Activated naive CD4-positive, alpha-beta T cell treated with Interleukin-2 at 50 U/mL for 16 hours (primary cell): ENCODE results near the gene NEURL1B.

Experiments used
- DNase-seq: peaks from one replicate; pipeline ENCODE4 v3.0.0-alpha.2; 2020

Gene NEURL1B

GRCh38 chr5:172719211-172719610, 78.1 kb downstream of the NEURL1B start:
- DNase-seq: no peak

- DNase-seq: no peak
Measured at GRCh38 chr5:172720655-172721054, 79.6 kb downstream of the NEURL1B start.

- DNase-seq: no peak
Measured at GRCh38 chr5:172721455-172722326, 80.6 kb downstream of the NEURL1B start.

- peak; percentile 43 for DNase-seq
Measured at GRCh38 chr5:172722327-172722815, 81.3 kb downstream of the NEURL1B start.

GRCh38 chr5:172723508-172723907, 82.4 kb downstream of the NEURL1B start:
- no peak for DNase-seq

- DNase-seq: no peak
Measured at GRCh38 chr5:172724242-172725183, 83.5 kb downstream of the NEURL1B start.

- no peak for DNase-seq
Measured at GRCh38 chr5:172725273-172725672, 84.2 kb downstream of the NEURL1B start.

GRCh38 chr5:172725785-172726184, 84.7 kb downstream of the NEURL1B start:
- DNase-seq: no peak

GRCh38 chr5:172726966-172727365, 85.9 kb downstream of the NEURL1B start:
- DNase-seq: no peak

- no peak for DNase-seq
Measured at GRCh38 chr5:172727551-172727950, 86.5 kb downstream of the NEURL1B start.

- no peak for DNase-seq
Measured at GRCh38 chr5:172728481-172729241, 87.6 kb downstream of the NEURL1B start.

GRCh38 chr5:172729588-172729987, 88.5 kb downstream of the NEURL1B start:
- no peak for DNase-seq

- DNase-seq: no peak
Measured at GRCh38 chr5:172730222-172730621, 89.2 kb downstream of the NEURL1B start.

GRCh38 chr5:172730981-172731679, 90.1 kb downstream of the NEURL1B start:
- no peak for DNase-seq

GRCh38 chr5:172731680-172732074, 90.6 kb downstream of the NEURL1B start:
- no peak for DNase-seq

GRCh38 chr5:172732201-172732865, 91.3 kb downstream of the NEURL1B start:
- DNase-seq: no peak

- DNase-seq: no peak
Measured at GRCh38 chr5:172733131-172733973, 92.3 kb downstream of the NEURL1B start.

GRCh38 chr5:172733974-172734346, 92.9 kb downstream of the NEURL1B start:
- DNase-seq: no peak

- DNase-seq: no peak
Measured at GRCh38 chr5:172735141-172735831, 94.2 kb downstream of the NEURL1B start.
